Measurements from ENCODE around the gene HECA.

- no peak for TF ChIP-seq CTCF (IDR thresholded peaks at IDR 0.05; ENCODE audit: low read depth, low read length, missing input control)
- no peak for TF ChIP-seq YY1 (IDR thresholded peaks at IDR 0.05)
Measured at GRCh38 chr6:139134817-139135577, at the start of gene HECA.
